ENCODE data around the gene TBXAS1. TPM values are rescaled to one million over a fixed set of nuclear protein-coding genes. Genes with fewer than 3 reads are reported as not detected.

TBXAS1 gene
- total and polyA plus RNA-seq, 2 donors (not counting 3 experiments of a cell fraction or from before 2014, with no cell fraction given), result 2.1 to 4.3 TPM

DNA sequence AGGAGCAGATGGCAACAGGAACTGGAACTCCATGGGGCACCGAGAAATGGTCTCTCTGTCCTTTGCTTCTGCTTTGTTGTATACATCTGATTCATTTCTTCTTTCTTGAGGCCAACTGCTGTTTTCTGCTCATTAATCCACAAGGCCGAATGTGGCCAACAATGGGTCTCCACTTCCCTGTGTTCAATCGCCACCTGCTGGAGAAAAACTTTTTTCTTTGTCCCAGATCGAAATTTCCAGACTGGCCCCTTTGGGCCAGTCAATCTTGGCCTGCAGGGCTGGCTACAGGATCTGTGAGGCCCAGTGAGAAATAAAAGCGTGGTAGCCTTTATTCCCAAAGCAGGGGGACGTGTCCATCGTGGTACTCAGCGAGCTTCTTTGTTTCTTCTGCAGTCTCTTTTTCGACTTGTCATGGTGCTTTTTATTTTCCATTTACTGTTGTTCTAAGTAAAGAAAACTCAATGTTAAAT lies 174.9 kb downstream of the TBXAS1 start:
- Histone ChIP-seq H3K4me1 (ENCODE audit: control insufficient read depth, extremely low read depth, insufficient read depth, low read length) (no peaks in the 10 kb centered on the region), H3K4me2 (ENCODE audit: insufficient read depth, low read length) (no peak overlapping the region), H2AFZ (ENCODE audit: low read depth, low read length) (peak overlapping the region; percentile 54), H3K4me3 (replicated peaks in 1 of 3; ENCODE audit: insufficient read depth in 1 of 3, low read depth in 1 of 3, low read length in 3 of 3) (no peak overlapping the region), H3K9ac (replicated peaks; ENCODE audit: extremely low read depth, insufficient read depth, low read length) (no peak overlapping the region), H3K36me3 (ENCODE audit: control insufficient read depth in 2 of 2, extremely low read depth in 1 of 2, insufficient read depth in 2 of 2, low read length in 2 of 2) (no peaks in the 10 kb centered on the region), H4K20me1 (replicated peaks; ENCODE audit: control insufficient read depth, extremely low read depth, insufficient read depth, low read length) (no peaks in the 10 kb centered on the region), H3K9me1 (replicated peaks; ENCODE audit: control insufficient read depth, extremely low read depth, insufficient read depth, low read length) (no peaks in the 10 kb centered on the region), H3K27me3 (ENCODE audit: control insufficient read depth in 2 of 2, insufficient read depth in 2 of 2, low read length in 2 of 2) (no peaks in the 10 kb centered on the region), H3K9me3 (replicated peaks; ENCODE audit: control insufficient read depth, insufficient read depth, low read length) (no peaks in the 10 kb centered on the region), H3K27ac (ENCODE audit: insufficient read depth, low read depth, low read length) (no peak overlapping the region), H3K79me2 (ENCODE audit: control insufficient read depth, insufficient read depth, low read length) (no peaks in the 10 kb centered on the region)
- ChIA-PET CTCF (interaction anchor here (0.6 to 12.2 kb wide), 9 partner anchors 106 to 569 kb away, joined by 3 to 233 read pairs (median 15); no protein-coding TSS in a partner anchor), POLR2A (no interaction called here)
- BruUV-seq (replicated peaks), result no TSS peak
- TF ChIP-seq MYC (IDR thresholded peaks at IDR 0.05; ENCODE audit: low read depth, low read length) (no peak), CTCF (IDR thresholded peaks at IDR 0.05; ENCODE audit: extremely low read depth in 1 of 2, insufficient read depth in 1 of 2, low read depth in 1 of 2, low read length in 2 of 2) (peak; percentile 51 to 60)
- DNase-seq (ENCODE audit: low read depth, low spot score) (peak; percentile 58), FAIRE-seq (peak; percentile 92)
- intact Hi-C loops (cut with micrococcal nuclease) (loop anchor here (1.0 to 5.0 kb wide), 4 partner anchors 57 to 570 kb away; no protein-coding TSS in a partner anchor), dilution Hi-C loops (cut with MboI; ENCODE audit: extremely low pct_ligation_motif_present, low sequenced_read_pairs) (loop anchor here (25.0 kb wide), 1 partner anchor 392 kb away; no protein-coding TSS in a partner anchor)

DNA sequence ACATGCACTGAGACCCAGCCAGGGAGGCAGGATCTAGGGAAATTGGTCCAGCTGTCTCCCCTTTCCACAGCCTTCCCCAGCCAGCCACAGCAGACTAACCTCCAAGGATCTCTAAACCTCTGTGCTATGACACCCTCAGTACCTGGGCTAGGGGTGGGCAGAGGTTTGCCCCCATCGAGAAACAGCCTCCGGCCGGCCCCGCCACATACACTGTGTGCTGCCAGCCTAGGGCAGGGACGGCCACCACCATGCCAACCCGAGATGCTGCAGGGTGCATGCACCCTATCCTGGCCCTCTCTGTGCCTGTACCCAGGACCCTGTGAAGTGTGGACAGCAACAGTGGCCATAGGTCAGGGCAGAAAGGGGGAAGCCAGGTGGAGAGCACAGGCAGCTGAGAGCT lies 175.6 kb downstream of the TBXAS1 start:
- Histone ChIP-seq H3K4me3 (replicated peaks in 1 of 3; ENCODE audit: insufficient read depth in 1 of 3, low read depth in 1 of 3, low read length in 3 of 3) (no peak overlapping the region), H3K9ac (replicated peaks; ENCODE audit: extremely low read depth, insufficient read depth, low read length) (no peak overlapping the region), H3K27me3 (ENCODE audit: control insufficient read depth in 2 of 2, insufficient read depth in 2 of 2, low read length in 2 of 2) (no peaks in the 10 kb centered on the region), H3K9me1 (replicated peaks; ENCODE audit: control insufficient read depth, extremely low read depth, insufficient read depth, low read length) (no peaks in the 10 kb centered on the region), H3K4me2 (ENCODE audit: insufficient read depth, low read length) (no peak overlapping the region), H2AFZ (ENCODE audit: low read depth, low read length) (no peak overlapping the region), H3K9me3 (replicated peaks; ENCODE audit: control insufficient read depth, insufficient read depth, low read length) (no peaks in the 10 kb centered on the region), H3K79me2 (ENCODE audit: control insufficient read depth, insufficient read depth, low read length) (no peaks in the 10 kb centered on the region), H3K36me3 (ENCODE audit: control insufficient read depth in 2 of 2, extremely low read depth in 1 of 2, insufficient read depth in 2 of 2, low read length in 2 of 2) (no peaks in the 10 kb centered on the region), H4K20me1 (replicated peaks; ENCODE audit: control insufficient read depth, extremely low read depth, insufficient read depth, low read length) (no peaks in the 10 kb centered on the region), H3K4me1 (ENCODE audit: control insufficient read depth, extremely low read depth, insufficient read depth, low read length) (no peaks in the 10 kb centered on the region), H3K27ac (ENCODE audit: insufficient read depth, low read depth, low read length) (no peak overlapping the region)
- no peak for TF ChIP-seq GATA2 (IDR thresholded peaks at IDR 0.05; ENCODE audit: insufficient read depth, insufficient read length, low read depth, low read length)
- no peak for TF ChIP-seq CTCF (IDR thresholded peaks at IDR 0.05; ENCODE audit: extremely low read depth in 1 of 2, insufficient read depth in 1 of 2, low read depth in 1 of 2, low read length in 2 of 2)
- TF ChIP-seq POLR2A (IDR thresholded peaks at IDR 0.05; ENCODE audit: low read depth, low read length), result no peak
- TF ChIP-seq FOS (IDR thresholded peaks at IDR 0.05; ENCODE audit: borderline replicate concordance, insufficient read depth, low read length), result no peak
- TF ChIP-seq MYC (IDR thresholded peaks at IDR 0.05; ENCODE audit: low read depth, low read length), result no peak
- TF ChIP-seq EZH2 (IDR thresholded peaks at IDR 0.05; ENCODE audit: borderline replicate concordance, low read depth, low read length, severe bottlenecking), result no peak
- TF ChIP-seq MAX (IDR thresholded peaks at IDR 0.05; ENCODE audit: insufficient read depth, insufficient read length), result no peak
- TF ChIP-seq POLR2AphosphoS5 (IDR thresholded peaks at IDR 0.05; ENCODE audit: insufficient read depth, low read depth, low read length), result no peak
- no peak for TF ChIP-seq JUN (IDR thresholded peaks at IDR 0.05; ENCODE audit: borderline replicate concordance, insufficient read depth, insufficient read length, low read depth)
- no peak for DNase-seq (ENCODE audit: low read depth, low spot score)
- ChIA-PET POLR2A (no interaction called here), CTCF (interaction anchor here (0.6 to 12.2 kb wide), 7 partner anchors 355 to 570 kb away, joined by 3 to 233 read pairs (median 32); no protein-coding TSS in a partner anchor)
- dilution Hi-C loops (cut with MboI; ENCODE audit: extremely low pct_ligation_motif_present, low sequenced_read_pairs) (loop anchor here (25.0 kb wide), 1 partner anchor 392 kb away; no protein-coding TSS in a partner anchor), intact Hi-C loops (cut with micrococcal nuclease) (loop anchor here (1.0 to 5.0 kb wide), 4 partner anchors 56 to 570 kb away; no protein-coding TSS in a partner anchor)
- BruUV-seq (replicated peaks), result no TSS peak
- no peak for FAIRE-seq
